H9 (cell line): ENCODE results near the gene LTBP4. TPM values are rescaled to one million over a fixed set of nuclear protein-coding genes. Genes with fewer than 3 reads are reported as not detected.

Experiments used
- DNase-seq: peaks from one replicate; pipeline ENCODE4 v3.0.0-alpha.2; 2017
- H2AFZ ChIP-seq: one replicate; pipeline ENCODE4 v1.6.1; 2013; ENCODE audit warnings: mild to moderate bottlenecking, low read length, control low read depth, moderate library complexity
- H2AK5ac ChIP-seq: 2 replicates; pipeline ENCODE4 v1.6.1; 2013; ENCODE audit warnings: low read length, control low read depth, mixed read lengths; ENCODE audit not compliant: insufficient read length
- H2BK120ac ChIP-seq: one replicate; pipeline ENCODE4 v1.6.1; 2013; ENCODE audit warnings: low read depth, mild to moderate bottlenecking, low read length, control low read depth, inconsistent platforms; ENCODE audit not compliant: poor library complexity, severe bottlenecking
- H2BK12ac ChIP-seq: 2 replicates; pipeline ENCODE4 v1.6.1; 2013; ENCODE audit warnings: low read length, control low read depth, mixed read lengths, low read depth; ENCODE audit not compliant: insufficient read length
- H2BK15ac ChIP-seq: 2 replicates; pipeline ENCODE4 v1.6.1; 2013; ENCODE audit warnings: low read depth, low read length, control low read depth
- H2BK20ac ChIP-seq: one replicate; pipeline ENCODE4 v1.6.1; 2013; ENCODE audit warnings: low read depth, mild to moderate bottlenecking, low read length, control low read depth, inconsistent platforms; ENCODE audit not compliant: poor library complexity, severe bottlenecking
- H2BK5ac ChIP-seq: 2 replicates; pipeline ENCODE4 v1.6.1; 2013; ENCODE audit warnings: low read length, control low read depth, mixed read lengths; ENCODE audit not compliant: insufficient read length
- H3K14ac ChIP-seq: 2 replicates; pipeline ENCODE4 v1.6.1; 2013; ENCODE audit warnings: low read length, control low read depth; ENCODE audit not compliant: insufficient read depth
- H3K18ac ChIP-seq: 2 replicates; pipeline ENCODE4 v1.6.1; 2013; ENCODE audit warnings: low read depth, mild to moderate bottlenecking, mixed read lengths, low read length, control low read depth; ENCODE audit not compliant: insufficient read length
- H3K23ac ChIP-seq: 2 replicates; pipeline ENCODE4 v1.6.1; 2013; ENCODE audit warnings: low read length, control low read depth, mixed read lengths, low read depth; ENCODE audit not compliant: insufficient read length
- H3K23me2 ChIP-seq: 2 replicates; pipeline ENCODE4 v1.6.1; 2013; ENCODE audit warnings: low read depth, mild to moderate bottlenecking, mixed read lengths, low read length, control low read depth; ENCODE audit not compliant: insufficient read length, poor library complexity, severe bottlenecking
- H3K27ac ChIP-seq: 2 replicates; pipeline ENCODE4 v1.5.1; 2013; ENCODE audit warnings: low read length, control low read depth, mixed read lengths, low read depth; ENCODE audit not compliant: insufficient read length
- H3K27me3 ChIP-seq: 2 replicates; pipeline ENCODE4 v1.6.1; 2013; ENCODE audit warnings: low read length, control low read depth, inconsistent platforms; ENCODE audit not compliant: insufficient read depth
- H3K4ac ChIP-seq: 2 replicates; pipeline ENCODE4 v1.6.1; 2013; ENCODE audit warnings: low read depth, mild to moderate bottlenecking, control low read depth, inconsistent platforms, low read length, moderate library complexity
- H3K4me1 ChIP-seq: 2 replicates; pipeline ENCODE4 v1.6.1; 2013; ENCODE audit warnings: low read length, control low read depth, inconsistent platforms; ENCODE audit not compliant: insufficient read depth
- H3K4me2 ChIP-seq: 2 replicates; pipeline ENCODE4 v1.6.1; 2013; ENCODE audit warnings: low read length, control low read depth, mixed read lengths; ENCODE audit not compliant: insufficient read length, insufficient read depth
- H3K56ac ChIP-seq: 2 replicates; pipeline ENCODE4 v1.6.1; 2013; ENCODE audit warnings: low read depth, mild to moderate bottlenecking, mixed read lengths, low read length, control low read depth; ENCODE audit not compliant: insufficient read length
- H3K79me1 ChIP-seq: 2 replicates; pipeline ENCODE4 v1.6.1; 2013; ENCODE audit warnings: low read depth, mild to moderate bottlenecking, moderate library complexity, low read length, control low read depth, inconsistent platforms; ENCODE audit not compliant: insufficient read depth, poor library complexity, severe bottlenecking
- H3K79me2 ChIP-seq: 2 replicates; pipeline ENCODE4 v1.6.1; 2013; ENCODE audit warnings: low read length, control low read depth, inconsistent platforms; ENCODE audit not compliant: insufficient read depth
- H3K9ac ChIP-seq: 2 replicates; pipeline ENCODE4 v1.6.1; 2013; ENCODE audit warnings: low read length, control low read depth, mixed read lengths; ENCODE audit not compliant: insufficient read length; ENCODE audit errors: extremely low read depth
- H3K9me3 ChIP-seq: one replicate; pipeline ENCODE4 v1.6.1; 2013; ENCODE audit warnings: low read depth, low read length, inconsistent platforms; ENCODE audit not compliant: control insufficient read depth
- H3T11ph ChIP-seq: one replicate; pipeline ENCODE4 v1.6.1; 2013; ENCODE audit warnings: mild to moderate bottlenecking, low read length, control low read depth, inconsistent platforms
- H4K20me1 ChIP-seq: one replicate; pipeline ENCODE4 v1.6.1; 2013; ENCODE audit not compliant: control insufficient read depth, insufficient read length, insufficient read depth
- H4K5ac ChIP-seq: 2 replicates; pipeline ENCODE4 v1.6.1; 2013; ENCODE audit warnings: low read depth, mild to moderate bottlenecking, mixed read lengths, low read length, control low read depth; ENCODE audit not compliant: insufficient read length
- H4K8ac ChIP-seq: replicated peaks from 2 replicates; pipeline ENCODE4 v1.6.1; 2013; ENCODE audit warnings: low read length, control low read depth, mixed read lengths, low read depth; ENCODE audit not compliant: insufficient read length
- H4K91ac ChIP-seq: 2 replicates; pipeline ENCODE4 v1.6.1; 2013; ENCODE audit warnings: low read depth, mild to moderate bottlenecking, moderate library complexity, mixed read lengths, low read length, control low read depth; ENCODE audit not compliant: insufficient read length
- H3K27ac Mint-ChIP-seq, 3 experiments: 2 replicates in 2 of 3; 3 replicates in 1 of 3; pipeline ENCODE4 v1.8.0; 2020 to 2021; ENCODE audit warnings: mixed read lengths in 3 of 3, mild to moderate bottlenecking in 1 of 3, moderate library complexity in 1 of 3
- H3K27me3 Mint-ChIP-seq: 2 replicates; pipeline ENCODE4 v1.8.0; 2021; ENCODE audit warnings: low read depth, mild to moderate bottlenecking, moderate library complexity, mixed read lengths
- H3K36me3 Mint-ChIP-seq, 3 experiments: 2 replicates in 2 of 3; 3 replicates in 1 of 3; pipeline ENCODE4 v1.8.0; 2020 to 2021; ENCODE audit warnings: low read depth in 3 of 3, mixed read lengths in 3 of 3; ENCODE audit not compliant: insufficient read depth in 1 of 3
- H3K4me1 Mint-ChIP-seq, 2 experiments: 2 replicates each; pipeline ENCODE4 v1.8.0; 2020; ENCODE audit warnings: mixed read lengths in 2 of 2
- H3K4me3 Mint-ChIP-seq, 2 experiments: 2 replicates in 1 of 2; 3 replicates in 1 of 2; pipeline ENCODE4 v1.8.0; 2020 to 2021; ENCODE audit warnings: mild to moderate bottlenecking in 2 of 2, mixed read lengths in 2 of 2, moderate library complexity in 1 of 2
- H3K9me3 Mint-ChIP-seq, 2 experiments: 2 replicates in 1 of 2; 3 replicates in 1 of 2; pipeline ENCODE4 v1.8.0; 2020; ENCODE audit warnings: mild to moderate bottlenecking in 2 of 2, mixed read lengths in 2 of 2, moderate library complexity in 1 of 2
- WGBS: extraction: QIAGEN DNeasy Blood & Tissue Kit; methylation state at CpG from one replicate; pipeline ENCODE4 v1.1.7; 2013; ENCODE audit warnings: missing lambda C conversion rate, low lambda C conversion rate, mixed read lengths; ENCODE audit not compliant: insufficient read length; ENCODE audit errors: extremely low coverage; 5-methylcytosine and 5-hydroxymethylcytosine counted together
- total RNA-seq: library from RNA; stranded (reverse); gene quantifications from 2 replicates; pipeline ENCODE4 v1.2.1, GENCODE V29; 2021
- TF ChIP-seq, protein P1 (sequence below): fragments of 200-600 bp; sonication (generic); conservative IDR thresholded peaks from 3 replicates; pipeline ENCODE4 v1.8.0; 2021; ENCODE audit warnings: antibody characterized with exemption, mild to moderate bottlenecking

Gene LTBP4
- total RNA-seq, 1 experiment from 2014 or later = 129 TPM

DNA sequence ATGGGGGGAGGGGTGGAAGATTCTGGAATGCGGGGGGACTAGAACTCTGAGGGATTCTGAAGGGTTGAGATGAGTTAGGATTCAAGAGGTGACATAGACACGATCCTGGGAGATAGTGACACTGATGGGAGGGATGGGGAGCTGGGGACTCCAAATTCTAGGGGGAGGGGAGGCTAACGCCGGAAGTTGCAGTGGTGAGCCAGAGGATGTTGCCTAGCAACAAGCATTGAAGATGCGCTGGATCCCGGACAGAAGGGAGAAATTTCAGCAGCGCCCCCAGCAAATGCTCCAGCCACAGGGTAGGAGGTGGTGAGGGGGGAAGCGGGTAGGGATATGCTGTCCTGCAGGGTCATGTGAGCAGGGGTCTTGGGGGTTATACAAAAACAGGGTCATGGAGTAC lies 6.9 kb upstream of the LTBP4 start:
- Mint-ChIP-seq H3K9me3 (no peaks in the 10 kb centered on the region), H3K4me3 (peak overlapping the region in 1 of 2 experiments; percentile 57; a peak in 3 of 5 replicates), H3K4me1 (peaks cover 16 to 34% of the 10 kb centered on the region in 2 experiments), H3K36me3 (peaks cover 2 to 21% (median 7%) of the 10 kb centered on the region in 3 experiments; a peak in 5 of 7 replicates), H3K27me3 (peaks cover 34% of the 10 kb centered on the region), H3K27ac (peak overlapping the region in 1 of 3 experiments; percentile 61; a peak in 3 of 7 replicates)
- Histone ChIP-seq H3K4ac (no peak overlapping the region; the same call in 1 of the 2 replicates), H3K27me3 (no peaks in the 10 kb centered on the region; the same call in 1 of the 2 replicates), H3K14ac (peak overlapping the region; percentile 81), H3K18ac (peak overlapping the region; percentile 82), H3K9ac (no peak overlapping the region), H3K4me1 (peaks cover 3% of the 10 kb centered on the region; the same call in 1 of the 2 replicates), H4K8ac (no peak overlapping the region), H2BK5ac (no peak overlapping the region), H3K23ac (no peak overlapping the region), H3K4me2 (peak overlapping the region; percentile 48), H3K56ac (peak overlapping the region; percentile 36), H3K27ac (no peak overlapping the region), H4K91ac (no peak overlapping the region), H2BK12ac (no peak overlapping the region), H2BK20ac (no peak overlapping the region), H4K20me1 (no peaks in the 10 kb centered on the region), H2AFZ (no peak overlapping the region), H2BK120ac (no peak overlapping the region), H2BK15ac (peak overlapping the region; percentile 95; the same call in 1 of the 2 replicates), H3K23me2 (peaks cover 17% of the 10 kb centered on the region), H3K9me3 (no peaks in the 10 kb centered on the region), H3K79me2 (no peaks in the 10 kb centered on the region), H3T11ph (no peak overlapping the region), H4K5ac (no peak overlapping the region), H3K79me1 (no peaks in the 10 kb centered on the region), H2AK5ac (peak overlapping the region; percentile 62)
- no peak for DNase-seq
- no CpG with 5 or more reads among the region's 8 CpGs for WGBS
- TF ChIP-seq, protein P1, sequence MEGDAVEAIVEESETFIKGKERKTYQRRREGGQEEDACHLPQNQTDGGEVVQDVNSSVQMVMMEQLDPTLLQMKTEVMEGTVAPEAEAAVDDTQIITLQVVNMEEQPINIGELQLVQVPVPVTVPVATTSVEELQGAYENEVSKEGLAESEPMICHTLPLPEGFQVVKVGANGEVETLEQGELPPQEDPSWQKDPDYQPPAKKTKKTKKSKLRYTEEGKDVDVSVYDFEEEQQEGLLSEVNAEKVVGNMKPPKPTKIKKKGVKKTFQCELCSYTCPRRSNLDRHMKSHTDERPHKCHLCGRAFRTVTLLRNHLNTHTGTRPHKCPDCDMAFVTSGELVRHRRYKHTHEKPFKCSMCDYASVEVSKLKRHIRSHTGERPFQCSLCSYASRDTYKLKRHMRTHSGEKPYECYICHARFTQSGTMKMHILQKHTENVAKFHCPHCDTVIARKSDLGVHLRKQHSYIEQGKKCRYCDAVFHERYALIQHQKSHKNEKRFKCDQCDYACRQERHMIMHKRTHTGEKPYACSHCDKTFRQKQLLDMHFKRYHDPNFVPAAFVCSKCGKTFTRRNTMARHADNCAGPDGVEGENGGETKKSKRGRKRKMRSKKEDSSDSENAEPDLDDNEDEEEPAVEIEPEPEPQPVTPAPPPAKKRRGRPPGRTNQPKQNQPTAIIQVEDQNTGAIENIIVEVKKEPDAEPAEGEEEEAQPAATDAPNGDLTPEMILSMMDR = no peak
